ENCODE results near the gene PPP1R16B. TPM values are rescaled to one million over a fixed set of nuclear protein-coding genes. Genes with fewer than 3 reads are reported as not detected.

The PPP1R16B gene
- total RNA-seq, 2 donors from 2014 or later = 7.3 to 8.9 TPM

DNA sequence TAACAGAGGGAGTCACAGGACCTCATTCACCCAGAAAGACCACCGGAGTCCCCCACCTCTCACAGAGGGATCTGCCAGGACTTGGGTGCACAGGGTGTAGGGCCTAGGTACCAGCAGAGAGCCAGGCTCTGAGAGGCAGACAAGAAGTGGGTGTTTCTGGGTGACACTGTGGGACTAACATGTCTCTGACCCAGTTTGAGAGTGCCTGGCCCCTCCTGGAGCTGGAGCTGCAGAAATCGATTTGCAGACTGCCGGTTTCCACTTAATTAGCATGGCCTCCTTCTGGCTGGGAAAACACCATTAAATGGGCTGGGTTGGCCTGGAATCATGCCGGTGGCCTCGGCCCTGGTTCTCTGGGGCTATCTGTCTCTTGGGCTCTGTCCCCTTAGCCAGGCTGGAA is 59.2 kb downstream of the PPP1R16B start:
- H3K4me3 ChIP-seq = no peak overlapping the region
- ATAC-seq (ENCODE audit: insufficient number of reproducible peaks, low FRiP score, low read depth) (no peak), DNase-seq (ENCODE audit: low spot score) (no peak)
- no peaks in the 10 kb centered on the region for H3K36me3 ChIP-seq
- H3K27me3 ChIP-seq (replicated peaks; ENCODE audit: insufficient read depth) = no peaks in the 10 kb centered on the region
- no peaks in the 10 kb centered on the region for H3K4me1 ChIP-seq (ENCODE audit: control insufficient read depth in 1 of 2, low read depth in 2 of 2)
- TF ChIP-seq CTCF (IDR thresholded peaks at IDR 0.05) = no peak
- H3K9me3 ChIP-seq = no peaks in the 10 kb centered on the region
- H3K27ac ChIP-seq = no peak overlapping the region

GRCh38 chr20:38866265-38867061 is 61.0 kb downstream of the PPP1R16B start:
- ATAC-seq (ENCODE audit: insufficient number of reproducible peaks, low FRiP score, low read depth) (no peak), DNase-seq (ENCODE audit: low spot score) (no peak)
- no peak overlapping the region for H3K27ac ChIP-seq
- no peak for TF ChIP-seq CTCF (IDR thresholded peaks at IDR 0.05)
- H3K36me3 ChIP-seq = no peaks in the 10 kb centered on the region
- no peaks in the 10 kb centered on the region for H3K9me3 ChIP-seq
- H3K27me3 ChIP-seq (replicated peaks; ENCODE audit: insufficient read depth) = no peaks in the 10 kb centered on the region
- H3K4me3 ChIP-seq = no peak overlapping the region
- no peaks in the 10 kb centered on the region for H3K4me1 ChIP-seq (ENCODE audit: control insufficient read depth in 1 of 2, low read depth in 2 of 2)

- H3K27ac ChIP-seq = no peak overlapping the region
- H3K4me1 ChIP-seq (ENCODE audit: control insufficient read depth in 1 of 2, low read depth in 2 of 2) = no peaks in the 10 kb centered on the region
- TF ChIP-seq CTCF (IDR thresholded peaks at IDR 0.05) = no peak
- no peaks in the 10 kb centered on the region for H3K27me3 ChIP-seq (replicated peaks; ENCODE audit: insufficient read depth)
- no peak overlapping the region for H3K4me3 ChIP-seq
- no peak for ATAC-seq (ENCODE audit: insufficient number of reproducible peaks, low FRiP score, low read depth)
- no peaks in the 10 kb centered on the region for H3K36me3 ChIP-seq
- DNase-seq (ENCODE audit: low spot score) = no peak
- no peaks in the 10 kb centered on the region for H3K9me3 ChIP-seq
These were observed 61.5 kb downstream of the PPP1R16B start for GRCh38 chr20:38867062-38867359.

DNA sequence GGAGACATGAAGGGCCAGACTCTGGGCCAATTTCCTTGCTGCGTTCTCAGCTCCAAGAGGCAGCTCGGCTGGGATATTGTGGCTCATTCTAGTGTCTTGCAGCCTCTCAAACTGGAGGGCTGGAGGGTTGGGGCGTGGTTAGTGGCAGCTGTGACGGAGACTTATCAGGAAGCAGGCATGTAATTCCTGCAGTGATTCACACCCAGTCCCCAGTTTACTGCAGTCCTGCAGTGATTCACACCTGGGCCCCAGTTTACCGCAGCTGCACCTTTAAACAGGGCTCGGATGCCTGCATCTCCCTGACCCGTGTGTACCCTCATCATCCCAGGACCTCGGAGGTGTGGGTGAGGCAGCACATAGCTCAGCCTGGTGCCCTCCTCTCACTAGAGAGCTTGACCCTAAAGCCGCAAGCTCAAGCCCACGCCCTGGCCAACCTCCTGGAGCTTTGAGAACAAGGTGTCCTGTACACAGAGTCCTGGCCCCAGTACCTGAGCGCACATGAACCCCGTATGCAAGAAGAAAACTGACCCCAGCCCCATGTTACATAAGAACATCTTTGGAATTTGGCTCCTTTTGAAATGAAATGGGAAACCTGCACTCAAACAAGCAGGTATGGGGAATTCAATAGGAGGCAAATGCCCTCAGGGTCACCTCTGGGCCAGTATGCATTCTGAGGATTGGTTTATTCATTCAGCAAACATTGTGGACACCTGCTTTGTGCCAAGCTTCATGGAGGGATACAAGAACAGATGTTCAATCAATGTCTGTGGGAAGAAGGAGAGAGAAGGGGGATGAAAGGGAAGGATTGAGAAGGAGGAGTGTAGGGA is 65.4 kb downstream of the PPP1R16B start:
- TF ChIP-seq CTCF (IDR thresholded peaks at IDR 0.05) = no peak
- no peak for ATAC-seq (ENCODE audit: insufficient number of reproducible peaks, low FRiP score, low read depth)
- DNase-seq (ENCODE audit: low spot score) = no peak
- Histone ChIP-seq H3K4me1 (ENCODE audit: control insufficient read depth in 1 of 2, low read depth in 2 of 2) (no peaks in the 10 kb centered on the region), H3K36me3 (no peaks in the 10 kb centered on the region), H3K9me3 (no peaks in the 10 kb centered on the region), H3K27ac (no peak overlapping the region), H3K4me3 (no peak overlapping the region), H3K27me3 (replicated peaks; ENCODE audit: insufficient read depth) (no peaks in the 10 kb centered on the region)

- Histone ChIP-seq H3K9me3 (no peaks in the 10 kb centered on the region), H3K4me3 (no peak overlapping the region), H3K36me3 (no peaks in the 10 kb centered on the region), H3K4me1 (ENCODE audit: control insufficient read depth in 1 of 2, low read depth in 2 of 2) (no peaks in the 10 kb centered on the region), H3K27ac (no peak overlapping the region), H3K27me3 (replicated peaks; ENCODE audit: insufficient read depth) (no peaks in the 10 kb centered on the region)
- TF ChIP-seq CTCF (IDR thresholded peaks at IDR 0.05) = no peak
- DNase-seq (ENCODE audit: low spot score) (no peak), ATAC-seq (ENCODE audit: insufficient number of reproducible peaks, low FRiP score, low read depth) (no peak)
These were observed 66.1 kb downstream of the PPP1R16B start for GRCh38 chr20:38871560-38871953.

Data from thoracic aorta (tissue), 2 donors.